ENCODE results near the gene PELI2.
A peak's percentile ranks its signal among the peaks of the same experiment; 100 is the strongest.

Gene PELI2, protein sequence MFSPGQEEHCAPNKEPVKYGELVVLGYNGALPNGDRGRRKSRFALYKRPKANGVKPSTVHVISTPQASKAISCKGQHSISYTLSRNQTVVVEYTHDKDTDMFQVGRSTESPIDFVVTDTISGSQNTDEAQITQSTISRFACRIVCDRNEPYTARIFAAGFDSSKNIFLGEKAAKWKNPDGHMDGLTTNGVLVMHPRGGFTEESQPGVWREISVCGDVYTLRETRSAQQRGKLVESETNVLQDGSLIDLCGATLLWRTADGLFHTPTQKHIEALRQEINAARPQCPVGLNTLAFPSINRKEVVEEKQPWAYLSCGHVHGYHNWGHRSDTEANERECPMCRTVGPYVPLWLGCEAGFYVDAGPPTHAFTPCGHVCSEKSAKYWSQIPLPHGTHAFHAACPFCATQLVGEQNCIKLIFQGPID

DNA sequence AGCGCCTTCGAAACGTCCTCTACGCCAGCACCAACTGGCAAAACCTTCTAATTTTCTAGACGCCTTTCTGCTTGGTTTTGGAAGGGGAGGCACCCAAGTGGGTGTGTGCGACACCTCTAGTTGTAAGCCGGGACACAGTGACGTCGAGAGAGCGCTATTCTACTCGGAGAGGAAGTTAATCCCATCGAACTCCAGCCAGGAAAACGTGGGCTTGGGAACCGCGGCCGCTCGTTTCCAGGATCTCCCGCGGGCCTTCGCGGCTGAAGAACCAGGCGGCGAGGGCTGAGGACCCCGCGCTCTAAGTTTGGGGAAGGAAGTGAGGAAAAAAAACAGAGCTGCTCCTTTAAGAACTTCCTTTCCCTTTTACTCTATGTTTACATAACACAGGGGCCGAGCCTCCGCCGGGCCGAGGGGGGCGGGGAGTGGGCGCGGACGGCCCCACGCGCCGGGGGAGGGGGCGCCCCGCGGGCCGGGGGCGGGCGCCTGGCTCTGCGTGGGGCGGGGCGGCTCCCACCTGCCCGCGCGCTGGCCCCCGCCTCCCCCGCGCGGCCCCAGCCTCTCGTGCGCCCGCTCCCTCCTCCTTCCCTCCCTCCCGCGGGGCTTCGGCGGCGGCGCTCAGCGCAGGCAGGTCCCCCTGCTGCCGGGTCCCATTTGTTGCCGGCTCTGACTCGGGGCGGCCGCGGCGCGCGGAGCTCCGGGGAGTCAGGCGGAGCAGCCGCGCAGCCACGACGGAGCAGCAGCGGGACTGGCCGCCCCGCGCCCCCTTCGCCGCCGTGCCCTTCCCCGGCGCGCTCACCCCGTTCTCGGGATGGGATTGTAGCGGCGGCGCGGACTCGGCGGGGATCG, at the start of gene PELI2:
TSS of gene PELI2 (plus strand) at position 647 of the 846 bp plus-strand sequence. CDS start 250 bp downstream, outside the sequence.
- peak in 12 of 14 donors; percentile 58 to 87 (median 78) for DNase-seq

DNA sequence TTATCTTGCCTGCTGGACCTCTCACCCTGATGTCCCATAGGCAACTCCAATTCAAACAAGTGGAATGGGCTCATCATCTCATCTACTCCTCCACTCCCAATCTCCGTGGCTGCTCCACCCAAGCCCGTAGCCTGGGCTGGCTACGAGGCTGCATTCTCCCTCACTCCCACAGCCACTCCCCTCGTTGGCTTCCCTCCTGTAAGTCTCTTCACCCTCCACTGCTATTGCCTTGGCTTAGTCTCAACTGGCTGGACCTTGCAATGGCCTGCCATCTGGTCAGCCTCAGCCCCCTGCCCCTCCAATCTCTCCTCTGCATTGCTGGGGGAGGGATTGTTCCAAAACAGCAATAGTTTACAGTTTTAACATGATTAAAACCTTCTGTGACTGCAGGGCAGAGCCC, 44.4 kb upstream of the PELI2 start:
- DNase-seq = no peak

DNA sequence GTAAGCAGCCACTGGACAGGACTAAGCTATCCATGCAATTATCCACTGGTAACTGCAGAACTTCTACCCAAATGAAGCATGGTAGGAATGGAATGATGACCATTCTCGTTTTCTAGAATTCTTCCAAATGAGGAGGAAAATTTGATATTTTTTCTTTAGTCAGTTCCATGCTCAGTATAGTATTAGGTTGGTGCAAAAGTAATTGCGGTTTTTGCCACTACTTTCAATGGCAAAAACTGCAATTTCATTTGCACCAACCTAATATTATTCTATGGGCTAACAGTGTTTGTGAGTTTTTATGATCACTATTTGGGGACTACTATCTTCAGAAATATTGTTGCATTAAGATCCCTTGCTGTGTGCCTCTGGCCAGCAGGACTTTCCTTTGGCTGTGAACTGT, 42.9 kb upstream of the PELI2 start:
- no peak for DNase-seq

DNA sequence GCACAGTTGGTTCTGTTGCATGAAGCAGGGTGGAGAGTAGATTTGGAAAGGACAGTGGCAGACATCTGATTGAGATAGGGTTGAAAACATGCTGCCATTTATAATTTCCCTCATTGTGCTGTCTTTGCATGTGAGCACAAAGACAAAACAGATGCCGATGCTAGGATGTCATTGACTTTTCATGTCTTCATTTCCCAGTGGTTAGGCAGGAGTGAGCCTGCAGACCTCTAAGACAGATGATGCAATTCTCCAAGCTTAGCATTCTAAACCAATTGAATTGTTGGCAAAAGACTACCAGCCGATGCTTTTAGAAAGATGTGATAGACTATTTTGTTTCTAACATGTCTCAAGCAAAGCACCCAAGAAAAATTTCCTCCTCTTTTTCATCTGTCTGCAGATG, 37.1 kb upstream of the PELI2 start:
- DNase-seq = no peak

DNA sequence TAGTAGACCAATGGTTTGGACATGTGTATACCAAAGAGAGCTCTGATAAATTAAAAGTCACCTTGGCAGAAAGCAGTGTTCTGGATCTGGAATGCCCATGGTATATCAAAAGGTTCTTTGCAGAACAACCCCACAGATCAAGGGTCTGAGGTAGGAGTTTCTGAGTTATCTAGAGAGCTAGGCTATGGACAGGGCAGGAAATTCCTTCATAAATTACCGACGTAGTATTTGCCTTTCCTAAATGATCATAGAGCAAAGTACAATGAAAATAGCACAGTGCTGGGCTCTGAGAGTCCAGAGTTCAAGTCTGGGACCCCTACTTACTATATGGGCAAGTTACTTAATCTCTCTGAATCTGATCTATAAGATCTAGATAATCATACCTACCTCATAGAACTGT, 35.3 kb upstream of the PELI2 start:
- DNase-seq = no peak

DNA sequence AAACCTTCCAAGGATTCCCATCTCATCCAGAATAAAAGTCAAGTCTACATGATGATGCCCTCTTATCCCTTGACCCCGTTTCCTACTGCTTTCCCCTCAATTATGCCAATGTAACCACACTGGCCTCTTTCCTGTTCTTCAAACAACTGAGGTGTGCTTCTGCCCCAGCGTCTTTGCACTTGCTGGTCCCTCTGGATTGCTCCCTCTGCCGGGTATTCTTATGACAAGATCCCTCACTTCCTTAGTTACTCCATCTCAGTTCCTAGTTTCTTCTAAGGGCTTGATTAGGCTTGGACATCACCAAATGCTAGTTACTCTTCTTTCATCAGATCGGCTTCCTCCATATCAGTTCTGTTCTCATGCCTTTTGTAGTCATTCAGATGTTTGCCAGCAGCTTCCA, 32.7 kb upstream of the PELI2 start:
- DNase-seq = no peak

DNA sequence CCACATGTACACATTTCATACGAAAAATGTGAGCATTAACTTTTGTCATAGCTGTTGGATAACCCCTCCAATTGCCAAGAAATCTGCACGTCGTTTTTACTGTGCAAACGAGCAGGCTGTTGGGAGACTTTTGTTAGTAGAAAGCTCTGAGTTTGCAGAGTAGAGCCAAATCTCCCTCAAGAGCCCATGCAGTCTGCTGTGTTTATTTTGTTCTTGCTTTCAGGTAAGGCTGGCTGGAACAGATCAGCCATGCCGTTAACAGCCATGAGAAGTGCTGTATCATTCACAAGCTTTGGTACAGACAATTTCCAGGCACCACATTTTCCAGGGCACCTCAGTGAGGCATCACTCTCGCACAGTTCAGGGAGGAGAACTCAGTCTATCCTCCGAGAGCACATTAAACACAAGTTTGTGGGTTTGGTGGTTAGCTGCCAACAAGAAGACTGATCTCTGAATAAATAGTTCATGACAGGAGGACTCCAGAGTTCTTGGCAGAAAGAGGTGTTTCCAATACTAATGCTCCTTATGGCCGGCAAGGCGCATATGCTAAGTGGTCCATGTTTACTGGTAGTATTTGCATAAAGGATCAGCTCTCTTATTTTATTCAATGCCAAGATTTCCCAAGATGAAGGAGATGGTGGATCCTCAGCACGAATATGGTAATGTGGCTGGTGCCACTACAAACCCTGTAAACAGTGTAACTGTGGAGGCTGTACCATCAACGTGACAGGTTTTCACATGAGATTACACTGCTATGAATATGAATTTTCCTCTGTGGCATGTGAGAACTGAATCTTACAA, 30.3 kb upstream of the PELI2 start:
- DNase-seq = peak in 1 of 14 donors; percentile 41

DNA sequence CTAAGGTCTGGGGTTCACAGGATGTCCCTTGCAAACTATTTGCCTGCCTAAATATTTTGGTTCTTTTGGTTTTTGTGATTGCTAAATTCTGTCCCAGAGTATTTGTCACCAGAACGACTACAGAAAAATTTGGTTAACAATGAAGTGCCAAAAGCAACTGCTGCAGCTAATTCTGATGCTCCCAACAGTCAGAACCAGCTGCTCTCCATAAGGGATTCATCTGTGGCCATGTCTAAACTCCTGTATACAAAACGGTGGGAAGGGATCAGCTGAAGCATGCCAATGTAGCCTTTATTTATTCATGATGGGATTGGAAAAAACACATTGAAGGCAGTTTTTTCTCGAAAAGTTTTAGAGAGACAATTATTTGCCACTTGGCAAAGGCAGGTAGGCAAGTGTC, 29.3 kb upstream of the PELI2 start:
- DNase-seq = no peak

DNA sequence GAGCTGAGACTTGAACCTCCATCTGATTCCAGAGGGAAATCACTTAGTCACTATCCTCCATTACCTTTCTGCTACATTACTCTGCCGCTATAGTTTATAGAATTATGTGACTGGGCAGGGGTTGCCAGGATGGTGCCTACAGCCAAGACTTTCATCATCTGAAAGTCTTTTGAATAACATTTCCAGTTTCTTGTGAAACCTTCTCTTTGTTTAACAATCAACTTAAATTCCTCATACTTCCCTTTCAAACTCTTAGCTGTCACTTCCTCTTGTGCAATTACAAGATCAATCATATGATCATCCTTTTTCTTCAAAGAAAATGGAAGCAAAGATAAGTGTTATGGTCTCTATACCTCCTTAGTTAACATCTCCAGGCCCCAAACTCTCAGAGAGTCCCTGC, 25.4 kb upstream of the PELI2 start:
- DNase-seq = no peak

DNA sequence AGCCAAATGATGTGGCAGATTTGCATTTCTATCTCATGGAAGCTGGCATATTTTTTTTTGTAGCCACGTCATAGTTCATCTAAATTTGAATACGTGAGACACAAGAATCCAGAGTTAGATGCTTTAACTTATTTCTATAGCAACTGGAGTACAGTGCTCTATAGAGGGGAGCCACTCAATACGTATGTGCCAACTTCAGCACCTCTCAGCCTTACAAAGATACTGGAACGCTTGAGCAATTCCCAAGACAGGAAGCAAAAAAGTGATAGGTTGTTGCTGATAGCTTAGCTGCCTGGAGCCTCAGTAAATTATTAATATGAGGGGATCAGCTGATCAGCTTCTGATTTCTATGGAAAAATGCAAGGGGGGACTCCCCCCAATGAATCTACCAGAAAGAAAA, 24.1 kb upstream of the PELI2 start:
- DNase-seq = no peak

DNA sequence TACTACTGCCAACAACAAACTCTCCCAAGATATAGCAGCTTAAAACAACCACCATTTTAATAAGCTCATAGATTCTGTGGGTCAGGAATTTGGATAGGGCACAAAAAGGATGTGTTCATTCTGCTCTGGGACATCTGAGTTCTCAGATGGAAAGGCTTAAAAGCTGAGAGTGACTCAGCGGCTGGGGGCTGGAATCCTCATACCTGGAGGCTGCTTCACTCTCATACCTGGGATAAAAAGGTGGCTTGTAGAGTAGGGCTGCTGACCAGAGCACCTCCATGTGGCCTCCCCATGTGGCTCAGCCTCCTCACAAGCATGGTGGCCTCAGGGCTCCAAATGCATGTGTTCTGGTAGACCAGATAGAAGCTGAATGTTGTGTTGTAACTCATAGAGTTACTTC, 20.2 kb upstream of the PELI2 start:
- DNase-seq = no peak

DNA sequence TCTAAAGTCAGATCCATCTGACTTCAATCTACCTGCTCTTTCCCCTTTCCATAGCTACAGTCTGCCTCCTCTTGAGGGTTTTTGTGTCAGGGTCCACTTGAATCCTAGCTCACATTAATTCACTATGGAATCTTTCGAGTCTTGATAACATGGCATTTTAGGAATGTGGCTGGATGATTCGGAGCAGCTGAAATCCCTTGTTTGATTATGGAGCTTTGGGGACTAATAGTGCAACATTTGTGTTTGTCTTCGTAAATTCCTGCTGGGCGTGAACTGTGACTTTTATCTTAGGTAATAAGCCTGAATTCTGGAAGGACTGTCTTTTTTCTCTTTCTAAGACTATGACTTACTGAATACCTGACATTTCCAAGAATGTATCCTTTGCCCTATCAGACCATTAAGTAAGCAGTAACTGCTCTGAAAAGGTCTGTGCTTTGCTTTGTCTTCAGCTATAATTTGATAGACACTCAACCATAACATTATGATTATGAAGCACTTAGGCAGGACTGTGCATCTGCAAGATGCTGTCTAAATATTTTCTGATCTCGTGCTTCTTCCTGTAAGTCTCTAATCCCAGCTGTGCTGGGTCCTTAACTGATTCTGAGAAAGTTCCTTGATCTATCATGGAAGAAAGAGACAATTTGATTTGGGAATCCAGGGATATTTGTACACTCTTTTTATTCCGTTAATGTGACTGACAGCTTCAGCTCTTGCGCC, 19.0 kb upstream of the PELI2 start:
- DNase-seq = no peak

DNA sequence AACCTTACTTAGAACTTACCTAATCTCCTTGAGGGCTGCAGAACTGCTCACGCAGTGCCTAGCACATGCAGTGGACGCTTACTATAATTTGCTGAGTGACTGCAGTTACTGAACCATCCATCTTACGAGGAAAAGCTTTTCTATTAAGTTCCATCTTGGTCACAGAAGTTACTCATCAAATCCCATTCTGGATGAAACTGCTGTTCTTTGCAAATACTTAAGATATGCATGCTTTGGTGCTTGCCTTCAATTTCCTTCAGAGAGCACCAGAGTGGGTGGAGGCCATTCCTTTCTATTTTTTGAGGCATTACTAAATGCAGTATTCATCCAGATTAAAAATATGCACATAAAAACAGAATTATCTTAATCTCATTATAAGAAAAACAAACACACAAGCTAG, 17.7 kb upstream of the PELI2 start:
- no peak for DNase-seq

DNA sequence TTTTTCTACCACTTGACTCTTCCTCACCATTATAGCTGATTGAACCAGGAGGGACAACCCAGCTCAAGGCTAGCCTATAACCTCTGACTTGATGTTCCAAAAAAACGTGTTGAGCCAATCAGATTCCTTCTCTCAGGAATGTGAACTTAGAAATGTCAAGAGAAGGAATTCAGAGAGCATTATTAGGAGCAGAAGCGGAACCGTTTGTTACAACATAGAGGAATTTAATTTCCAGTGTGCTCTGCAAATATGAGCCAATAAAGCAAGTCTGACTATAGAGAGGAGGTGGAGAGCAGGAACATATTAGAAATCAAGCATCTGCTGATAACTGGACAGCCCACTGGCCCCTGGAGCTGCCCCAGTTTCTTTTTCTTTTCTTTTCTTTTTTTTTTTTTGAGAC, 15.3 kb upstream of the PELI2 start:
- no peak for DNase-seq

DNA sequence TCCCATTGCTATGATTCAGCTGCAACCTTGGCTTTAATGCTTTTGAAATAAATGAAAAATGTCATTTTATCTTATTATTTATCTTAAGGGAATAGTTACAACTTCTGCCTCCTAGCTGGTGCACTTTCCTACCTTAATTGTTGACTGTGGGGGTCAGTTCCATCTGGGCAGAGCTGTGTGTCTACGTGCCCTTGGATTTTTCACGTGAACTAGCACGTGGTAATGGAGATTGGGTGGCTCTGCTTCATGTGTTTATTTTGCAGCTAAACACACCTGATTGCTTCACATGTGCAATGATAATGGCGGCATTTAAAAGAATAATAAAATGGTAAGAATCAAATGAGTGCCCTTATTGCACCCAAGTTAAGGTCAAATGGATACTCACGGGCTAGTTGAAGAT, 10.6 kb upstream of the PELI2 start:
- DNase-seq = no peak

DNA sequence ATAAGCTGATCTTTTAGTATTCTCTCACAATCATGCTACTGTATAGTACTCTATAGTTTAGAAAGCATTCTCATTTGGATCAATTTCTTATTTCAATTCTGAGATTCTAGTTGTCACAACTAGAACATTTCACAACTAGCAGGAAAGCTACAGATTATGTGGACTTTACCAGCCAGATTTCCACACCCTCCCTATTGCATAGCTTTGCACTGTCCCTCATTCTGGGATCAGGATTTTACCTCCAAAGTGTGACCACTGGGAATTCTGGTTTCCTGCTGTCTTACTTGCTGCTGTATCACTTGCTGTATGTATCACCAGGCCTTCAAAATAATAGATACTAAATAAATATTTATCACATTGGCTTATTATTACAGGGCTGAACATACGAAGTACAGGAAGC, 10.2 kb upstream of the PELI2 start:
- no peak for DNase-seq

DNA sequence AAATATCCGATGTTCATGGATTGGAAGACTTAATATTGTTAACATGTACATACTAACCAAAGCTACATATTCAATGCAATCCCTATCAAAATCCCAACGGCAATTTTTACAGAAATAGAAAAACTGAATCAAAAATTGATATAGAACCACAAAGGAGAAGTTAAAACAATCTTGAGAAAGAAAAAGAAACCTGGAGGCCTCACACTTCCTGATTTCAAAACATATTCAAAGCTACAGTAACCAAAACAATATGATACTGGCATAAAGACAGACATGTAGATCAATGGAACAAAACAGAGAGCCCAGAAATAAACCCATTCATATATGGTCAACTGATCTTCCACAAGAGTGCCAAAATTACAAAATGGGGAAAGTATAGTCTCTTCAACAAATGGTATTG, 5.4 kb upstream of the PELI2 start:
- DNase-seq = no peak

DNA sequence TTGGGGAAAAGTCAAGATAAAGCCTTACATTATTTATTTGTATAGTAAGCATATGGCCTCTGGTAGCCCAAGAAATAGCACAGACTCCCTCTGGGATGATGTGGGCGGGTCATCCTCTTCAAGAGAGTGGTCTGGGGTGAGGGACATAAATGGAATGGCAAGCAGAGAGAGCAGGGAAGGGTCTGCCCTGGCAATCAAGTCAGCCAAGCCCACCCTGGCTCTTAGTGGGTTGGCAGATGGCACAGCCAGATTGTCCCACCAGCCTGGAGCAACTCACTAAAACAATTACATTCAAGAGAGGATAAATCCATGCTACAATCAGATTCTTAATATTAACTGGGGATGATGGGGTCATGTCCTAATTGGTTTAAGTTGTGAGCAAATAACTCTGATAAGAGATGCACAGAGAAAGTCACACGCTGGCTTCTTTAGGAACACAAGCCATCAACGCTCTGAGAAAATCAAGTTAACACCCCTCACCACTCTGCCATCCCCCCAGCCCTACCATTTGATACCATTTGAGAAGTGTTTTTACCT, 2.8 kb upstream of the PELI2 start:
- DNase-seq = no peak

DNA sequence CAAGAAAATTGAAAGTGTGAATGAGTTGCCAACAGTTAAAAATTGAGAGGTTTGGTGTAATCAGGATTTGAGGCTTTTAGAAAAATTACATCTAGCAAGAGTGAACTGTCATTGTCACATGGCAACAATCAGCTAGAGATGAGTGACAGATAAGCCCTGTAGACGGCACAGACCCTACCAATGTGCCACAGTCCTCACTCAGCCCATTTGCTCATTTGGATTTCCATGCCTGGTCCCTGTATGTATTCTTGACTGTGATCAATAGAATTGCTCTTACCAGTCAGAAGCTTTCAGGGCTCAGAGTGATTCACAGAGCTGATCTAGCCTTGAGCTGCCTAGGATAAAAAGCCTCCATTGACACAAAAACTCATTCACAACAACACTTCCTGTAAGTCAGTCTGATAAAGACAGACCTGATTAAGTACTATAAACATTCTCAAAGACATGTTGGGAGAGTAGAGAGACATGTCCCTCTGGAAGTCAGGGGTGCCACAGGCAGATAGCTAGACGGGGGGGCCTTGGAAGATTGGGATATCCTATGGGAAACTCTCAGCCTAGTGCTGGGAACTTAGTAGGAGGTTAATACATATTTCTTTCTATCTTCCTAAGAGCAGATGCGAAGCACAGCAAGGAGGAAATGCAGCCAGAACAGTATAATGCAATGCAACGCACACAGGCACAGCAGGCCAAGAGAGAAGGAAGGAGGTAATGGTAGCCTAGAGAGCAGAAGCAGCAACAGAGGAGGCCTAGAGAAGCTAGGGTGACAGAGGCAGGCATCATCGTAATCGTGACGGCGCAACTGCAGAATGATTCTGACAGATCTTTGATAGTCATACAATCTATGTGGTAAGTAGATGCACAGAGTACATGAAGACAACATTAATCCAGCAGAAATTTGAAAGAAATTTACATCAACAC, 2.0 kb upstream of the PELI2 start:
- peak in 3 of 14 donors; percentile 4 to 49 (median 18) for DNase-seq

DNA sequence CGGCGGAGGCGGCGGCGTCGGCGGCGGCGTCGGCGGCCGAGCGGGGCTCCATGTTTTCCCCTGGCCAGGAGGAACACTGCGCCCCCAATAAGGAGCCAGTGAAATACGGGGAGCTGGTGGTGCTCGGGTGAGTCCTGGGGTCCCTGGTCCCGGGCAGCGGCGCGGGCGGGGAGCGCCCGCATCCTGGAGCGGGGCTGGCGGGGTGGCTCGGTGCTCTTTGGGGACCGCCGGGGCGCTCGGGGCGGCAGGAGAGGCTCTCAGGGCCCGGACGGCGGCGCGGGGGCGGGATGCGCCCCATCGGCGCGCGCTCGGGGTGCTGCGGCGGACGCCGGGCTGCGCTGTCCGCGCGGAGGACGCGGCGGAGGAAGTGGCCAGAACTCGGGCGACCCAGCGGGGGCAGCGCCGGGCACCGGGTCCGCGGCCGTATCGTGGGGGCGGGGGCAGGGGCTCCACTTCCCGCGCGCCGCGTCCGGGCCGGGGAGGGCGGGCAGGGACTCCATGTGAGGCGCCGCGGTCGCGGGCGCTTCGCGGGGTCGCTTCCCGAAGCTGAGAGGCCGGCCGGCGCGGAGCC, 485 bp downstream of the PELI2 start:
- DNase-seq = peak in 10 of 14 donors; percentile 28 to 79 (median 63)
